A549 (cell line): ENCODE results near the gene PTPRD. TPM values are rescaled to one million over a fixed set of nuclear protein-coding genes. Genes with fewer than 3 reads are reported as not detected.

Experiments used
- ATAC-seq, 2 experiments: fragments of 200-7000 bp in 1 of 2; fragments of >200 bp in 1 of 2; cut with Nextera tagmentation in 1 of 2; cut with Tn5 transposase in 1 of 2; 3 replicates each; pipeline versions ENCODE4 v1.8.0 to v1.9.1; 2018 to 2020; ENCODE audit warnings: mild to moderate bottlenecking in 1 of 2, moderate library complexity in 1 of 2
- CTCF ChIA-PET: fragments of 300-600 bp; sonication (Branson Sonifier 250); formaldehyde crosslinking; extraction: SDS; loops from one replicate; lab custom pipeline; 2021; ENCODE audit warnings: antibody characterized with exemption, inconsistent platforms; lab: Yijun Ruan, JAX
- POLR2A ChIA-PET: fragments of 350-600 bp; formaldehyde crosslinking; extraction: SDS; loops from one replicate; lab custom pipeline; 2021; ENCODE audit warnings: antibody characterized with exemption, inconsistent platforms; lab: Yijun Ruan, JAX
- DNase-seq, 2 experiments: peaks; one replicate each; pipeline versions ENCODE4 v3.0.0 to v3.0.0-alpha.2; 2011 to 2016; ENCODE audit warnings: low read depth in 1 of 2, low spot score in 1 of 2
- FAIRE-seq: peaks from 2 replicates; lab custom pipeline; 2011; peaks lifted over from hg19 to GRCh38; lab: Jason Lieb, UNC
- H3K27ac ChIP-seq, 2 experiments: fragments of >200 bp; sonication (Bioruptor Twin); formaldehyde crosslinking; 3 replicates each; pipeline ENCODE4 v1.5.1; 2016 to 2017
- H3K4me1 ChIP-seq: fragments of >200 bp; sonication (Bioruptor Twin); formaldehyde crosslinking; 3 replicates; pipeline ENCODE4 v1.6.1; 2016
- H3K4me2 ChIP-seq: fragments of >200 bp; sonication (Bioruptor Twin); formaldehyde crosslinking; 3 replicates; pipeline ENCODE4 v1.6.1; 2016
- H3K4me3 ChIP-seq: fragments of >200 bp; sonication (Bioruptor Twin); formaldehyde crosslinking; 3 replicates; pipeline ENCODE4 v1.5.1; 2016
- H3K9me3 ChIP-seq: fragments of >200 bp; sonication (Bioruptor Twin); formaldehyde crosslinking; 3 replicates; pipeline ENCODE4 v1.6.1; 2016
- CBX2 ChIP-seq: fragments of 200-600 bp; sonication (generic); IDR thresholded peaks from 2 replicates; pipeline ENCODE4 v1.6.1; 2016; ENCODE audit warnings: low read depth, mild to moderate bottlenecking, borderline replicate concordance
- CEBPB ChIP-seq, 2 experiments: fragments of >200 bp in 1 of 2; sonication (Bioruptor Twin) in 1 of 2; formaldehyde crosslinking in 1 of 2; IDR thresholded peaks; 2 replicates each; pipeline ENCODE4 v1.6.1; 2012 to 2016
- EHMT2 ChIP-seq: fragments of 200-600 bp; sonication (generic); IDR thresholded peaks from 2 replicates; pipeline ENCODE4 v1.6.1; 2016; ENCODE audit warnings: antibody characterized with exemption, low read depth, mild to moderate bottlenecking, moderate library complexity
- EP300 ChIP-seq, 2 experiments: fragments of >200 bp; sonication (Bioruptor Twin); formaldehyde crosslinking; IDR thresholded peaks; 2 replicates in 1 of 2; 3 replicates in 1 of 2; pipeline ENCODE4 v1.6.1; 2016 to 2017
- FOSB ChIP-seq: fragments of 250-450 bp; sonication (Bioruptor Pico); IDR thresholded peaks from 2 replicates; pipeline ENCODE4 v1.5.0; 2020; ENCODE audit warnings: mild to moderate bottlenecking, moderate library complexity
- FOSL2 ChIP-seq, 2 experiments: fragments of 450-650 bp in 1 of 2; fragments of >200 bp in 1 of 2; sonication (Bioruptor Twin) in 1 of 2; formaldehyde crosslinking; IDR thresholded peaks; 2 replicates each; pipeline versions ENCODE4 v1.5.0 to v1.6.1; 2016 to 2020; ENCODE audit warnings: mild to moderate bottlenecking in 1 of 2, moderate library complexity in 1 of 2
- FOXS1 ChIP-seq: fragments of 250-450 bp; sonication (Bioruptor Pico); IDR thresholded peaks from 2 replicates; pipeline ENCODE4 v1.5.0; 2020; ENCODE audit warnings: mild to moderate bottlenecking, moderate library complexity
- HMGXB4 ChIP-seq: fragments of 250-450 bp; sonication (Bioruptor Pico); IDR thresholded peaks from 2 replicates; pipeline ENCODE4 v1.5.0; 2021; ENCODE audit warnings: mild to moderate bottlenecking, moderate library complexity, borderline replicate concordance
- MAX ChIP-seq: IDR thresholded peaks from 2 replicates; pipeline ENCODE4 v1.6.1; 2012
- MAZ ChIP-seq: fragments of 150-350 bp; IDR thresholded peaks from 2 replicates; pipeline ENCODE4 v1.6.1; 2014; ENCODE audit warnings: antibody characterized with exemption, low read depth, low read length, borderline replicate concordance
- MYC ChIP-seq: IDR thresholded peaks from 2 replicates; pipeline ENCODE4 v1.6.1; 2012; ENCODE audit warnings: mild to moderate bottlenecking, inconsistent platforms, low read length, improper control_type of control experiment, borderline replicate concordance
- PBX3 ChIP-seq: IDR thresholded peaks from 2 replicates; pipeline ENCODE4 v1.6.1; 2012
- POLR2A ChIP-seq: IDR thresholded peaks from 2 replicates; pipeline ENCODE4 v1.6.1; 2012; ENCODE audit warnings: mild to moderate bottlenecking, low read length
- RAD21 ChIP-seq, 2 experiments: fragments of >200 bp in 1 of 2; sonication (Bioruptor Twin) in 1 of 2; formaldehyde crosslinking in 1 of 2; IDR thresholded peaks in 1 of 2; conservative IDR thresholded peaks in 1 of 2; 2 replicates in 1 of 2; 3 replicates in 1 of 2; pipeline ENCODE4 v1.6.1; 2012 to 2018; ENCODE audit warnings: inconsistent platforms in 1 of 2
- RCOR1 ChIP-seq: fragments of 150-350 bp; IDR thresholded peaks from 2 replicates; pipeline ENCODE4 v1.6.1; 2014; ENCODE audit warnings: antibody characterized with exemption, low read length, low read depth
- TFCP2L1 ChIP-seq: fragments of 250-450 bp; sonication (Bioruptor Pico); IDR thresholded peaks from 2 replicates; pipeline ENCODE4 v1.5.0; 2021; ENCODE audit warnings: mild to moderate bottlenecking
- ZC3H11A ChIP-seq: fragments of 450-650 bp; IDR thresholded peaks from 2 replicates; pipeline ENCODE4 v1.6.1; 2014; ENCODE audit warnings: antibody characterized with exemption, mild to moderate bottlenecking
- ZNF302 ChIP-seq: fragments of 250-450 bp; sonication (Bioruptor Pico); IDR thresholded peaks from 2 replicates; pipeline ENCODE4 v1.9.0; 2021; ENCODE audit warnings: inconsistent platforms, mild to moderate bottlenecking, moderate library complexity
- WGBS: methylation state at CpG from one replicate; pipeline ENCODE4 v1.1.6; 2017; ENCODE audit errors: missing lambda C conversion rate; 5-methylcytosine and 5-hydroxymethylcytosine counted together
- polyA plus RNA-seq, 4 experiments: library from polyadenylated mRNA; depleted of rRNA in 3 of 4; stranded (reverse); fragments of >200 nt; fragmentation: RNase III in 1 of 4; extraction: RNeasy Plus Mini Kit Qiagen cat#74134 plus additional on column Dnase treatment in 1 of 4; gene quantifications; 2 replicates in 3 of 4; 3 replicates in 1 of 4; pipeline ENCODE4 v1.2.3, GENCODE V29; 2011 to 2017
- TF ChIP-seq, protein P1 (sequence below): fragments of >200 bp; sonication (Bioruptor Twin); formaldehyde crosslinking; IDR thresholded peaks from 3 replicates; pipeline ENCODE4 v1.5.1; 2016
- TF ChIP-seq, protein P2 (sequence below): fragments of 150-350 bp; IDR thresholded peaks from 2 replicates; pipeline ENCODE4 v1.6.1; 2014; ENCODE audit warnings: low read depth, mild to moderate bottlenecking, low read length

Gene PTPRD
- polyA plus RNA-seq, 2 of the 4 experiments (the other 2 are of a cell fraction) = 0.39 to 1.3 TPM

- Histone ChIP-seq H3K9me3 (no peaks in the 10 kb centered on the region), H3K4me2 (no peak overlapping the region), H3K4me1 (no peaks in the 10 kb centered on the region), H3K4me3 (no peak overlapping the region), H3K27ac (no peak overlapping the region)
- 19% methylated on average over 2 of the region's 2 CpGs for WGBS
- ChIA-PET POLR2A (no interaction called here), CTCF (no interaction called here)
- ATAC-seq (no peak), DNase-seq (no peak), FAIRE-seq (no peak)
- no peak for TF ChIP-seq MAZ
- no peak for TF ChIP-seq CBX2
Measured at GRCh38 chr9:8876303-8876702, 1736.5 kb downstream of the PTPRD start.

- H3K27ac ChIP-seq = no peak overlapping the region
- DNase-seq = no peak
- POLR2A ChIA-PET = no interaction called here
- WGBS = 7% methylated on average over 1 of the region's 1 CpG
- ATAC-seq = no peak
- FAIRE-seq = no peak
- CTCF ChIA-PET = no interaction called here
- TF ChIP-seq ZNF302 (CRISPR knock-in tag) = no peak
- TF ChIP-seq, protein P1, sequence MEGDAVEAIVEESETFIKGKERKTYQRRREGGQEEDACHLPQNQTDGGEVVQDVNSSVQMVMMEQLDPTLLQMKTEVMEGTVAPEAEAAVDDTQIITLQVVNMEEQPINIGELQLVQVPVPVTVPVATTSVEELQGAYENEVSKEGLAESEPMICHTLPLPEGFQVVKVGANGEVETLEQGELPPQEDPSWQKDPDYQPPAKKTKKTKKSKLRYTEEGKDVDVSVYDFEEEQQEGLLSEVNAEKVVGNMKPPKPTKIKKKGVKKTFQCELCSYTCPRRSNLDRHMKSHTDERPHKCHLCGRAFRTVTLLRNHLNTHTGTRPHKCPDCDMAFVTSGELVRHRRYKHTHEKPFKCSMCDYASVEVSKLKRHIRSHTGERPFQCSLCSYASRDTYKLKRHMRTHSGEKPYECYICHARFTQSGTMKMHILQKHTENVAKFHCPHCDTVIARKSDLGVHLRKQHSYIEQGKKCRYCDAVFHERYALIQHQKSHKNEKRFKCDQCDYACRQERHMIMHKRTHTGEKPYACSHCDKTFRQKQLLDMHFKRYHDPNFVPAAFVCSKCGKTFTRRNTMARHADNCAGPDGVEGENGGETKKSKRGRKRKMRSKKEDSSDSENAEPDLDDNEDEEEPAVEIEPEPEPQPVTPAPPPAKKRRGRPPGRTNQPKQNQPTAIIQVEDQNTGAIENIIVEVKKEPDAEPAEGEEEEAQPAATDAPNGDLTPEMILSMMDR = no peak
- TF ChIP-seq, protein P2, sequence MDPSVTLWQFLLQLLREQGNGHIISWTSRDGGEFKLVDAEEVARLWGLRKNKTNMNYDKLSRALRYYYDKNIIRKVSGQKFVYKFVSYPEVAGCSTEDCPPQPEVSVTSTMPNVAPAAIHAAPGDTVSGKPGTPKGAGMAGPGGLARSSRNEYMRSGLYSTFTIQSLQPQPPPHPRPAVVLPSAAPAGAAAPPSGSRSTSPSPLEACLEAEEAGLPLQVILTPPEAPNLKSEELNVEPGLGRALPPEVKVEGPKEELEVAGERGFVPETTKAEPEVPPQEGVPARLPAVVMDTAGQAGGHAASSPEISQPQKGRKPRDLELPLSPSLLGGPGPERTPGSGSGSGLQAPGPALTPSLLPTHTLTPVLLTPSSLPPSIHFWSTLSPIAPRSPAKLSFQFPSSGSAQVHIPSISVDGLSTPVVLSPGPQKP = no peak
- TF ChIP-seq HMGXB4 (CRISPR knock-in tag) = no peak
- TF ChIP-seq RAD21 (conservative IDR thresholded peaks at IDR 0.05 in 1 of 2, IDR thresholded peaks at IDR 0.05 in 1 of 2) = no peak
- no peak for TF ChIP-seq POLR2A
- TF ChIP-seq EP300 (IDR thresholded peaks at IDR 0.05) = no peak
- TF ChIP-seq ZC3H11A = no peak
- TF ChIP-seq RCOR1 = no peak
- TF ChIP-seq EHMT2 = no peak
- no peak for TF ChIP-seq FOSB
- TF ChIP-seq MAX = no peak
- TF ChIP-seq PBX3 = no peak
- no peak for TF ChIP-seq MAZ
- TF ChIP-seq CBX2 = no peak
- no peak for TF ChIP-seq MYC
- TF ChIP-seq FOSL2 (IDR thresholded peaks at IDR 0.05) = no peak
- TF ChIP-seq FOSL2 (CRISPR knock-in tag; IDR thresholded peaks at IDR 0.05) = no peak
- TF ChIP-seq TFCP2L1 (CRISPR knock-in tag) = no peak
- TF ChIP-seq FOXS1 = no peak
- TF ChIP-seq CEBPB (IDR thresholded peaks at IDR 0.05) = no peak
- H3K4me1 ChIP-seq = no peaks in the 10 kb centered on the region
- H3K4me2 ChIP-seq = no peak overlapping the region
- H3K9me3 ChIP-seq = no peaks in the 10 kb centered on the region
- H3K4me3 ChIP-seq = no peak overlapping the region
Measured at GRCh38 chr9:8874482-8874881, 1738.3 kb downstream of the PTPRD start.
